Measurements from ENCODE around the gene NDE1.

Gene NDE1

DNA sequence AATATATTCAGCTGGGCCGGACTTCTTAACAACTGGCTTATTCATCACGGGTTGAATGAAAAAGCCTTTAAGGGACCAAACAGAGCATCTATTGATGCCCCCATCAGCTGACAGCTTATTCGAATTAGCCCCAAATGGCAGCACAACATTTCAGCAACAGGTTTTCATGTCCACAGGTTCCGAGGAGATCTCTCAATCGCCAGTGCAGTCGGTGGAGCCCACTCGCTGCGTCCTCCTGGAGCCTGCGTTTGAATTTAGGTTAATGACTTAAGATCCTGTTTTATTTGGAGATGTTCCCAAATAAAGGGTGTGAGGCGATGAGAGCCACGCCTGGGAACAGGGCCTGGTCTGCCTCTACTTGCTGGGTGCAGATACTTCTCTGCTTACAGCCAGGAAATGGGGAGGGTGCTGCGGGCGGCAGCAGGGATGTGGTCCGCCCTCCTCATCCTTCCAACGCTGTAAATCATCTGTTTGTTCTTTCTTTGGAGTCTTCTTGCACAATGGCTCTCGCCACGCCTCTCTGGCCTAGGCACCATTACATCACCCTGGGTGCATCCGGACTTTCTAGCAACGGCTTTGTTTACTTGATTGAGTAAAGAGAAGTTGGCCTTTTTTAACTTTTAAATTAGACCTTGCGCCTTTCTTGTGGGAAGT, 22.6 kb downstream of the NDE1 start:
- Histone ChIP-seq H2AFZ (ENCODE audit: low read depth) (no peak overlapping the region), H3K4me1 (ENCODE audit: low read depth, poor library complexity, severe bottlenecking) (no peaks in the 10 kb centered on the region), H3K4me2 (no peak overlapping the region), H3K27me3 (ENCODE audit: insufficient read depth, low read depth) (no peaks in the 10 kb centered on the region), H3K79me2 (ENCODE audit: insufficient read depth, low read depth) (0 out of 2 replicates have a peak, but pooled peaks cover 4% of the 10 kb centered on the region), H3K27ac (no peak overlapping the region), H3K9ac (no peak overlapping the region), H3K36me3 (ENCODE audit: insufficient read depth) (no peaks in the 10 kb centered on the region), H3K4me3 (IDR thresholded peaks at IDR 0.05; ENCODE audit: insufficient read depth, low read depth, low read length) (no peak overlapping the region), H4K20me1 (ENCODE audit: insufficient read depth) (no peaks in the 10 kb centered on the region)
- TF ChIP-seq, protein P1, sequence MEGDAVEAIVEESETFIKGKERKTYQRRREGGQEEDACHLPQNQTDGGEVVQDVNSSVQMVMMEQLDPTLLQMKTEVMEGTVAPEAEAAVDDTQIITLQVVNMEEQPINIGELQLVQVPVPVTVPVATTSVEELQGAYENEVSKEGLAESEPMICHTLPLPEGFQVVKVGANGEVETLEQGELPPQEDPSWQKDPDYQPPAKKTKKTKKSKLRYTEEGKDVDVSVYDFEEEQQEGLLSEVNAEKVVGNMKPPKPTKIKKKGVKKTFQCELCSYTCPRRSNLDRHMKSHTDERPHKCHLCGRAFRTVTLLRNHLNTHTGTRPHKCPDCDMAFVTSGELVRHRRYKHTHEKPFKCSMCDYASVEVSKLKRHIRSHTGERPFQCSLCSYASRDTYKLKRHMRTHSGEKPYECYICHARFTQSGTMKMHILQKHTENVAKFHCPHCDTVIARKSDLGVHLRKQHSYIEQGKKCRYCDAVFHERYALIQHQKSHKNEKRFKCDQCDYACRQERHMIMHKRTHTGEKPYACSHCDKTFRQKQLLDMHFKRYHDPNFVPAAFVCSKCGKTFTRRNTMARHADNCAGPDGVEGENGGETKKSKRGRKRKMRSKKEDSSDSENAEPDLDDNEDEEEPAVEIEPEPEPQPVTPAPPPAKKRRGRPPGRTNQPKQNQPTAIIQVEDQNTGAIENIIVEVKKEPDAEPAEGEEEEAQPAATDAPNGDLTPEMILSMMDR (conservative IDR thresholded peaks at IDR 0.05; ENCODE audit: low read depth, low read length): no peak

DNA sequence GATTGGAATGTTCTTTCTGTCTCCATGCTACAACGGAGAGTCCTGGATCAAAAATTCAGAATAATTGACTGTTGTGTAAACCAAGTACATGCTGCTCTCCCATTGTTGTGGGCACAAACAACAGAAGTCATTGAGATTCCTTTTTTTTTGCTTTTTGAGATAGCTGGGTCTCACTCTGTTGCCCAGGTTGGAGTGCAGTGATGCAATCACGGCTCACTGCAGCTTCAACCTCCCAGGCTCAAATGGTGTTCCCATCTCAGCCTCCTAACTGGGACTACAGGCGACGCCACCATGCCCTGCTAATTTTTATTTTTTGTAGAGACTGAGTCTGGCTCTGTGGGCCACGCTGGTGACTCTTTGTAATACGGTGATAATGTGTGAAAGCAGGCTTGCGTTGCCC, 24.5 kb downstream of the NDE1 start:
- no peak overlapping the region for H3K4me2 ChIP-seq
- H2AFZ ChIP-seq (ENCODE audit: low read depth): no peak overlapping the region
- H3K4me1 ChIP-seq (ENCODE audit: low read depth, poor library complexity, severe bottlenecking): no peaks in the 10 kb centered on the region
- H3K36me3 ChIP-seq (ENCODE audit: insufficient read depth): no peaks in the 10 kb centered on the region; the same call in 1 of the 2 replicates
- H3K9ac ChIP-seq: no peak overlapping the region
- H3K27ac ChIP-seq: no peak overlapping the region
- TF ChIP-seq, protein P1 (conservative IDR thresholded peaks at IDR 0.05; ENCODE audit: low read depth, low read length): no peak
- no peaks in the 10 kb centered on the region for H4K20me1 ChIP-seq (ENCODE audit: insufficient read depth)
- no peaks in the 10 kb centered on the region for H3K27me3 ChIP-seq (ENCODE audit: insufficient read depth, low read depth)
- H3K4me3 ChIP-seq (IDR thresholded peaks at IDR 0.05; ENCODE audit: insufficient read depth, low read depth, low read length): no peak overlapping the region
- H3K79me2 ChIP-seq (ENCODE audit: insufficient read depth, low read depth): 0 out of 2 replicates have a peak, but pooled peaks cover 4% of the 10 kb centered on the region

DNA sequence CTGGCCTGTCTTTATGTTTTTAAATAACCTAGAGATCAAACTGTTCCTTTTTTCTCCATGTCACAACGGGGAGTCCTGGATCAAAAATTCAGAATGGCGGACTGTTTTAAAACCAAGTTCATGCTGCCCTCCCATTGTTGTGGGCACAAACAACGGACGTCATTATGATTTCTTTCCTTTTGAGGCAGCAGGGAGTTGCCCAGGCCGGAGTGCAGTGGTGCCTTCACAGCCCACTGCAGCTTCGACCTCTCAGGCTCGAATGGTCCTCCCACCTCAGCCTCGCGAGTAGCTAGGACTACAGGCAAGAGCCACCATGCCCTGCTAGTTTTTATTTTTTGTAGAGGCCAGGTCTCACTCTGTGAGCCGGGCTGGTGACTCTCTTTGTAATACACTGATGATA, 26.5 kb downstream of the NDE1 start:
- no peaks in the 10 kb centered on the region for H3K4me1 ChIP-seq (ENCODE audit: low read depth, poor library complexity, severe bottlenecking)
- H3K36me3 ChIP-seq (ENCODE audit: insufficient read depth): no peaks in the 10 kb centered on the region; the same call in 1 of the 2 replicates

DNA sequence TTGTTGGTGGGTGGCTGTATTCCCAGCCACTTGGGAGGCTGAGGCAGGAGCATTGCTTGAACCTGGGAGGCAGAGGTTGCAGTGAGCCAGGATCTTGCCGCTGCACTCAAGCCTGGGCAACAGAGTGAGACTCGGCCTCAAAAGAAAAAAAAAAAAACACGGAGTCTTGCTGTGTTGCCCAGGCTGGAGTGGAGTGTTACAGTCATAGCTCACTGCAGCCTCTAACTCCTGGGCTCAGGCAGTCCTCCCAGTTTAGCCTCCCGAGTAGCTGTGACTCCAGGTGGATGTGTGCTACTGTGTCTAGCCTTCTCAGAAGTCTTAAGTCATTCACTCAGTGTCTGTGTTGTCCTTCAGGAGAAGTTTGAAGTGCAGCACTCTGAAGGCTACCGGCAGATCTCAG, 27.4 kb downstream of the NDE1 start:
- TF ChIP-seq, protein P1 (conservative IDR thresholded peaks at IDR 0.05; ENCODE audit: low read depth, low read length): no peak
- H3K4me1 ChIP-seq (ENCODE audit: low read depth, poor library complexity, severe bottlenecking): no peaks in the 10 kb centered on the region
- H4K20me1 ChIP-seq (ENCODE audit: insufficient read depth): no peaks in the 10 kb centered on the region
- no peak overlapping the region for H3K4me2 ChIP-seq
- no peak overlapping the region for H3K4me3 ChIP-seq (IDR thresholded peaks at IDR 0.05; ENCODE audit: insufficient read depth, low read depth, low read length)
- H3K27ac ChIP-seq: no peak overlapping the region
- no peak overlapping the region for H3K9ac ChIP-seq
- H3K27me3 ChIP-seq (ENCODE audit: insufficient read depth, low read depth): no peaks in the 10 kb centered on the region
- H2AFZ ChIP-seq (ENCODE audit: low read depth): no peak overlapping the region
- no peaks in the 10 kb centered on the region; the same call in 1 of the 2 replicates for H3K36me3 ChIP-seq (ENCODE audit: insufficient read depth)
- H3K79me2 ChIP-seq (ENCODE audit: insufficient read depth, low read depth): 0 out of 2 replicates have a peak, but pooled peaks cover 4% of the 10 kb centered on the region

More for the DNA sequence above, 26.5 kb downstream of the NDE1 start:
- Histone ChIP-seq H3K9ac (no peak overlapping the region), H4K20me1 (ENCODE audit: insufficient read depth) (no peaks in the 10 kb centered on the region), H3K4me2 (no peak overlapping the region), H3K4me3 (IDR thresholded peaks at IDR 0.05; ENCODE audit: insufficient read depth, low read depth, low read length) (no peak overlapping the region), H2AFZ (ENCODE audit: low read depth) (no peak overlapping the region), H3K27ac (no peak overlapping the region), H3K79me2 (ENCODE audit: insufficient read depth, low read depth) (0 out of 2 replicates have a peak, but pooled peaks cover 4% of the 10 kb centered on the region), H3K27me3 (ENCODE audit: insufficient read depth, low read depth) (no peaks in the 10 kb centered on the region)
- TF ChIP-seq, protein P1 (conservative IDR thresholded peaks at IDR 0.05; ENCODE audit: low read depth, low read length): no peak
